Liver (tissue), 9 donors: ENCODE results near the gene HSF2BP. TPM values are rescaled to one million over a fixed set of nuclear protein-coding genes. Genes with fewer than 3 reads are reported as not detected.

Source experiments
- DNase-seq: peaks from one replicate; pipeline ENCODE4 v3.0.0-alpha.2; 2017; ENCODE audit warnings: low spot score
- H3K27ac ChIP-seq, 2 donors: one replicate each; pipeline ENCODE4 v1.7.0; 2013; ENCODE audit warnings: inconsistent platforms in 2 of 2, low read length in 2 of 2, control low read depth in 1 of 2, low read depth in 1 of 2, mild to moderate bottlenecking in 1 of 2
- H3K27me3 ChIP-seq, 4 donors: one replicate each; pipeline versions ENCODE4 v1.6.1 to v1.7.0; 2013; ENCODE audit warnings: low read length in 3 of 4, inconsistent platforms in 1 of 4, mild to moderate bottlenecking in 1 of 4, moderate library complexity in 1 of 4; ENCODE audit not compliant: control insufficient read depth in 4 of 4, insufficient read depth in 4 of 4
- H3K36me3 ChIP-seq, 4 donors: one replicate each; pipeline versions ENCODE4 v1.6.1 to v1.7.0; 2013; ENCODE audit warnings: low read length in 3 of 4, mild to moderate bottlenecking in 3 of 4, low read depth in 1 of 4, moderate library complexity in 1 of 4; ENCODE audit not compliant: control insufficient read depth in 4 of 4, insufficient read depth in 3 of 4
- H3K4me1 ChIP-seq, 4 donors: one replicate each; pipeline versions ENCODE4 v1.6.1 to v1.7.0; 2013; ENCODE audit warnings: low read length in 3 of 4, mild to moderate bottlenecking in 3 of 4, moderate library complexity in 1 of 4; ENCODE audit not compliant: control insufficient read depth in 4 of 4, insufficient read depth in 4 of 4
- H3K4me3 ChIP-seq, 3 donors: one replicate each; pipeline versions ENCODE4 v1.6.1 to v1.7.0; 2013; ENCODE audit warnings: low read length in 3 of 3, control low read depth in 1 of 3, low read depth in 1 of 3, mild to moderate bottlenecking in 1 of 3
- H3K9ac ChIP-seq, 2 donors: one replicate each; pipeline ENCODE4 v1.7.0; 2013; ENCODE audit warnings: low read length in 2 of 2, mild to moderate bottlenecking in 2 of 2, moderate library complexity in 2 of 2, control low read depth in 1 of 2, low read depth in 1 of 2
- H3K9me3 ChIP-seq, 4 donors: one replicate each; pipeline versions ENCODE4 v1.6.1 to v1.7.0; 2013; ENCODE audit warnings: low read length in 3 of 4; ENCODE audit not compliant: control insufficient read depth in 4 of 4
- EGR1 ChIP-seq, 2 donors: IDR thresholded peaks; 2 replicates each; pipeline ENCODE4 v1.6.1; 2016 to 2018; ENCODE audit warnings: antibody characterized with exemption in 2 of 2, low read depth in 2 of 2
- FOXA1 ChIP-seq: IDR thresholded peaks from 2 replicates; pipeline ENCODE4 v1.6.1; 2016; ENCODE audit warnings: antibody characterized with exemption
- FOXA2 ChIP-seq: IDR thresholded peaks from 2 replicates; pipeline ENCODE4 v1.6.1; 2016; ENCODE audit warnings: antibody characterized with exemption
- GABPA ChIP-seq, 2 donors: IDR thresholded peaks in 1 of 2; conservative IDR thresholded peaks in 1 of 2; 2 replicates each; pipeline ENCODE4 v1.6.1; 2016; ENCODE audit warnings: antibody characterized with exemption in 2 of 2, mild to moderate bottlenecking in 1 of 2, moderate library complexity in 1 of 2
- HNF4A ChIP-seq, 2 donors: conservative IDR thresholded peaks; 2 replicates each; pipeline ENCODE4 v1.6.1; 2016; ENCODE audit warnings: antibody characterized with exemption in 2 of 2, mild to moderate bottlenecking in 2 of 2
- HNF4G ChIP-seq: IDR thresholded peaks from 2 replicates; pipeline ENCODE4 v1.6.1; 2016; ENCODE audit warnings: antibody characterized with exemption
- JUND ChIP-seq, 2 donors: IDR thresholded peaks; 2 replicates each; pipeline ENCODE4 v1.6.1; 2016; ENCODE audit warnings: antibody characterized with exemption in 2 of 2
- NR2F2 ChIP-seq: IDR thresholded peaks from 2 replicates; pipeline ENCODE4 v1.6.1; 2016; ENCODE audit warnings: antibody characterized with exemption
- RAD21 ChIP-seq, 2 donors: IDR thresholded peaks; 2 replicates each; pipeline ENCODE4 v1.6.1; 2016; ENCODE audit warnings: antibody characterized with exemption in 2 of 2, mild to moderate bottlenecking in 2 of 2
- RXRA ChIP-seq, 2 donors: IDR thresholded peaks; 2 replicates each; pipeline ENCODE4 v1.6.1; 2017 to 2018; ENCODE audit warnings: antibody characterized with exemption in 2 of 2, mild to moderate bottlenecking in 1 of 2
- SP1 ChIP-seq: IDR thresholded peaks from 2 replicates; pipeline ENCODE4 v1.6.1; 2018; ENCODE audit warnings: antibody characterized with exemption, mild to moderate bottlenecking
- TAF1 ChIP-seq: conservative IDR thresholded peaks from 2 replicates; pipeline ENCODE4 v1.6.1; 2016; ENCODE audit warnings: antibody characterized with exemption, mild to moderate bottlenecking
- YY1 ChIP-seq: IDR thresholded peaks from 2 replicates; pipeline ENCODE4 v1.6.1; 2016; ENCODE audit warnings: antibody characterized with exemption, mild to moderate bottlenecking
- WGBS: extraction: QIAGEN DNeasy Blood & Tissue Kit; methylation state at CpG from one replicate; pipeline ENCODE4 v1.1.7; 2013; 5-methylcytosine and 5-hydroxymethylcytosine counted together
- polyA plus RNA-seq, 2 donors: library from polyadenylated mRNA; stranded (reverse) in 1 of 2; unstranded in 1 of 2; fragments of 200-250 nt in 1 of 2; fragments of >200 nt in 1 of 2; fragmentation: Nextera tagmentation in 1 of 2; extraction: Ambion mirVana in 1 of 2; gene quantifications; one replicate each; pipeline versions ENCODE4 v1.2.1 to v1.2.3, GENCODE V29; 2013 to 2015
- total RNA-seq, 2 donors: library from RNA; depleted of rRNA; stranded (reverse); fragments of >200 nt; gene quantifications; one replicate each; pipeline ENCODE4 v1.2.3, GENCODE V29; 2014
- TF ChIP-seq, protein P1 (sequence below): IDR thresholded peaks from 2 replicates; pipeline ENCODE4 v1.6.1; 2016; ENCODE audit warnings: antibody characterized with exemption, mild to moderate bottlenecking
- TF ChIP-seq, protein P2 (sequence below): IDR thresholded peaks from 2 replicates; pipeline ENCODE4 v1.6.1; 2016; ENCODE audit warnings: antibody characterized with exemption
- TF ChIP-seq, protein P3 (sequence below): IDR thresholded peaks from 2 replicates; pipeline ENCODE4 v1.6.1; 2016; ENCODE audit warnings: antibody characterized with exemption
- TF ChIP-seq, protein P4 (sequence below): fragments of 150-350 bp; IDR thresholded peaks from 2 replicates; pipeline ENCODE4 v1.5.1; 2017; ENCODE audit warnings: improper control_type of control experiment, low read depth, low read length; ENCODE audit not compliant: missing input control
- TF ChIP-seq, protein P5 (sequence below): IDR thresholded peaks from 2 replicates; pipeline ENCODE4 v1.6.1; 2016; ENCODE audit warnings: antibody characterized with exemption
- donor health status: healthy.
- donor health status: healthy.
- donor health status: healthy.
- donor health status: healthy.
- donor health status: healthy.

Gene HSF2BP
- total and polyA plus RNA-seq, 4 donors = 0.14 to 0.33 (median 0.16) TPM; not detected in 1

DNA sequence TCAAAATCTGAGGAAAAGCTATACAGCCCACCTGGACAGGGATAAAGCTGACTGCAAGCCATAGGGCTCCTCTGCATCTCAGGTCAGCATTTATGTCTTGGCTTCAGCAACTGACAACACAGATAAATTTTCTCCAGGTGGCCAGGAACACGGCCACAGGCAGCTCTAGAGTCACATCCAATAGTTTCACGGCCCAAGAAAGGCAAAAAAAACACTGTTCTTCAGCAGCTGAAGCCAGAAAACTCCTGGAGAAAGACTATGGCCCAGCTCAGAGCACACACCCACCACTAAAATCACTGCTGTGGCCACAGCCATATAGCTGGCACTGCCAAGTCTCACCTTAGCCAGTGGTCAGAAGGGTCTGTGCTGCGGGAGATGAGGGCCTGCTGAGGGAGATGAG, 77.8 kb downstream of the HSF2BP start (continued):
- TF ChIP-seq, protein P1, sequence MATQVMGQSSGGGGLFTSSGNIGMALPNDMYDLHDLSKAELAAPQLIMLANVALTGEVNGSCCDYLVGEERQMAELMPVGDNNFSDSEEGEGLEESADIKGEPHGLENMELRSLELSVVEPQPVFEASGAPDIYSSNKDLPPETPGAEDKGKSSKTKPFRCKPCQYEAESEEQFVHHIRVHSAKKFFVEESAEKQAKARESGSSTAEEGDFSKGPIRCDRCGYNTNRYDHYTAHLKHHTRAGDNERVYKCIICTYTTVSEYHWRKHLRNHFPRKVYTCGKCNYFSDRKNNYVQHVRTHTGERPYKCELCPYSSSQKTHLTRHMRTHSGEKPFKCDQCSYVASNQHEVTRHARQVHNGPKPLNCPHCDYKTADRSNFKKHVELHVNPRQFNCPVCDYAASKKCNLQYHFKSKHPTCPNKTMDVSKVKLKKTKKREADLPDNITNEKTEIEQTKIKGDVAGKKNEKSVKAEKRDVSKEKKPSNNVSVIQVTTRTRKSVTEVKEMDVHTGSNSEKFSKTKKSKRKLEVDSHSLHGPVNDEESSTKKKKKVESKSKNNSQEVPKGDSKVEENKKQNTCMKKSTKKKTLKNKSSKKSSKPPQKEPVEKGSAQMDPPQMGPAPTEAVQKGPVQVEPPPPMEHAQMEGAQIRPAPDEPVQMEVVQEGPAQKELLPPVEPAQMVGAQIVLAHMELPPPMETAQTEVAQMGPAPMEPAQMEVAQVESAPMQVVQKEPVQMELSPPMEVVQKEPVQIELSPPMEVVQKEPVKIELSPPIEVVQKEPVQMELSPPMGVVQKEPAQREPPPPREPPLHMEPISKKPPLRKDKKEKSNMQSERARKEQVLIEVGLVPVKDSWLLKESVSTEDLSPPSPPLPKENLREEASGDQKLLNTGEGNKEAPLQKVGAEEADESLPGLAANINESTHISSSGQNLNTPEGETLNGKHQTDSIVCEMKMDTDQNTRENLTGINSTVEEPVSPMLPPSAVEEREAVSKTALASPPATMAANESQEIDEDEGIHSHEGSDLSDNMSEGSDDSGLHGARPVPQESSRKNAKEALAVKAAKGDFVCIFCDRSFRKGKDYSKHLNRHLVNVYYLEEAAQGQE = no peak
- TF ChIP-seq NR2F2 (no peak), YY1 (no peak)

DNA sequence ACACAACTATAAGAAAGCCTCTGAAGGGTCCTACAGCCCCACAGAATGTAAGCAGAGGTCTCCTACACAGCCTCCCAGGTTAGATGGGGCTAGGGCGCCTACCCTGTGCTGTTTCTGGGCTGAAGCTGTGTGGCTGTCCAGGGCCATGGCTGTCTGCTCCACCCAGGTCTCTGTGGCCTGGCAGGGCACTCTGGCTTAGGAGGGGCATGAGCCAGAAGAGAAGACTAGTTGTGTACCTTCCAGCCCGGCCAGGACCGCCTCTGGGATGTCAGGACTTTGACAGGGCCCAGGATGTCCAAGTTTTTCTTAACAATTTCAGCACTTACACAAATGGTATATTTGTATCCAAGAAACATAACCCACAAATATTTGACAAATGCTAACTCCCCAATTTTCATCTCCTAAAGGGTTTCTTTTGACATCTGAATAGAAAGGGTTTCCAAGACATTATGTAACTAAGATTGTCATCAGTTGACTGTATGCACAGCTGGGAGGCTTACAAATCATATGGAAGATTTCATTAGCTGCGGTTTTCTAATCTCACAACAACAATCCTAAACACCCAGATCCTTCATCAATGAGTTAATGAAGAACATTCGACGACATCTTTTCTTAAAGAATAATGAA, 80.5 kb downstream of the HSF2BP start:
- DNase-seq = no peak
- TF ChIP-seq, protein P2, sequence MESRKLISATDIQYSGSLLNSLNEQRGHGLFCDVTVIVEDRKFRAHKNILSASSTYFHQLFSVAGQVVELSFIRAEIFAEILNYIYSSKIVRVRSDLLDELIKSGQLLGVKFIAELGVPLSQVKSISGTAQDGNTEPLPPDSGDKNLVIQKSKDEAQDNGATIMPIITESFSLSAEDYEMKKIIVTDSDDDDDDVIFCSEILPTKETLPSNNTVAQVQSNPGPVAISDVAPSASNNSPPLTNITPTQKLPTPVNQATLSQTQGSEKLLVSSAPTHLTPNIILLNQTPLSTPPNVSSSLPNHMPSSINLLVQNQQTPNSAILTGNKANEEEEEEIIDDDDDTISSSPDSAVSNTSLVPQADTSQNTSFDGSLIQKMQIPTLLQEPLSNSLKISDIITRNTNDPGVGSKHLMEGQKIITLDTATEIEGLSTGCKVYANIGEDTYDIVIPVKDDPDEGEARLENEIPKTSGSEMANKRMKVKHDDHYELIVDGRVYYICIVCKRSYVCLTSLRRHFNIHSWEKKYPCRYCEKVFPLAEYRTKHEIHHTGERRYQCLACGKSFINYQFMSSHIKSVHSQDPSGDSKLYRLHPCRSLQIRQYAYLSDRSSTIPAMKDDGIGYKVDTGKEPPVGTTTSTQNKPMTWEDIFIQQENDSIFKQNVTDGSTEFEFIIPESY = no peak
- TF ChIP-seq YY1 (no peak), FOXA1 (no peak), GABPA (IDR thresholded peaks at IDR 0.05 in 1 of 2, conservative IDR thresholded peaks at IDR 0.05 in 1 of 2) (no peak), JUND (IDR thresholded peaks at IDR 0.05) (no peak), RAD21 (IDR thresholded peaks at IDR 0.05) (no peak), RXRA (IDR thresholded peaks at IDR 0.05) (no peak), TAF1 (no peak), SP1 (no peak), EGR1 (IDR thresholded peaks at IDR 0.05; ENCODE audit: low read depth in 2 of 2) (no peak), FOXA2 (no peak), HNF4G (no peak), HNF4A (conservative IDR thresholded peaks at IDR 0.05) (no peak), NR2F2 (no peak)
- TF ChIP-seq, protein P3, sequence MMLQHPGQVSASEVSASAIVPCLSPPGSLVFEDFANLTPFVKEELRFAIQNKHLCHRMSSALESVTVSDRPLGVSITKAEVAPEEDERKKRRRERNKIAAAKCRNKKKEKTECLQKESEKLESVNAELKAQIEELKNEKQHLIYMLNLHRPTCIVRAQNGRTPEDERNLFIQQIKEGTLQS = no peak
- TF ChIP-seq, protein P1 = no peak
- TF ChIP-seq, protein P4, sequence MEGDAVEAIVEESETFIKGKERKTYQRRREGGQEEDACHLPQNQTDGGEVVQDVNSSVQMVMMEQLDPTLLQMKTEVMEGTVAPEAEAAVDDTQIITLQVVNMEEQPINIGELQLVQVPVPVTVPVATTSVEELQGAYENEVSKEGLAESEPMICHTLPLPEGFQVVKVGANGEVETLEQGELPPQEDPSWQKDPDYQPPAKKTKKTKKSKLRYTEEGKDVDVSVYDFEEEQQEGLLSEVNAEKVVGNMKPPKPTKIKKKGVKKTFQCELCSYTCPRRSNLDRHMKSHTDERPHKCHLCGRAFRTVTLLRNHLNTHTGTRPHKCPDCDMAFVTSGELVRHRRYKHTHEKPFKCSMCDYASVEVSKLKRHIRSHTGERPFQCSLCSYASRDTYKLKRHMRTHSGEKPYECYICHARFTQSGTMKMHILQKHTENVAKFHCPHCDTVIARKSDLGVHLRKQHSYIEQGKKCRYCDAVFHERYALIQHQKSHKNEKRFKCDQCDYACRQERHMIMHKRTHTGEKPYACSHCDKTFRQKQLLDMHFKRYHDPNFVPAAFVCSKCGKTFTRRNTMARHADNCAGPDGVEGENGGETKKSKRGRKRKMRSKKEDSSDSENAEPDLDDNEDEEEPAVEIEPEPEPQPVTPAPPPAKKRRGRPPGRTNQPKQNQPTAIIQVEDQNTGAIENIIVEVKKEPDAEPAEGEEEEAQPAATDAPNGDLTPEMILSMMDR = no peak
- TF ChIP-seq, protein P5, sequence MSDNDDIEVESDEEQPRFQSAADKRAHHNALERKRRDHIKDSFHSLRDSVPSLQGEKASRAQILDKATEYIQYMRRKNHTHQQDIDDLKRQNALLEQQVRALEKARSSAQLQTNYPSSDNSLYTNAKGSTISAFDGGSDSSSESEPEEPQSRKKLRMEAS = no peak
- Histone ChIP-seq H3K4me3 (no peak overlapping the region), H3K27me3 (no peaks in the 10 kb centered on the region), H3K4me1 (no peaks in the 10 kb centered on the region), H3K9ac (no peak overlapping the region), H3K9me3 (no peaks in the 10 kb centered on the region), H3K36me3 (no peaks in the 10 kb centered on the region), H3K27ac (no peak overlapping the region)
- 89% methylated on average over 6 of the region's 6 CpGs for WGBS
